Measurements from ENCODE around the gene FBXL17. TPM values are rescaled to one million over a fixed set of nuclear protein-coding genes. Genes with fewer than 3 reads are reported as not detected.

Gene FBXL17
- total RNA-seq, 1 donor from 2014 or later = 4.2 TPM

DNA sequence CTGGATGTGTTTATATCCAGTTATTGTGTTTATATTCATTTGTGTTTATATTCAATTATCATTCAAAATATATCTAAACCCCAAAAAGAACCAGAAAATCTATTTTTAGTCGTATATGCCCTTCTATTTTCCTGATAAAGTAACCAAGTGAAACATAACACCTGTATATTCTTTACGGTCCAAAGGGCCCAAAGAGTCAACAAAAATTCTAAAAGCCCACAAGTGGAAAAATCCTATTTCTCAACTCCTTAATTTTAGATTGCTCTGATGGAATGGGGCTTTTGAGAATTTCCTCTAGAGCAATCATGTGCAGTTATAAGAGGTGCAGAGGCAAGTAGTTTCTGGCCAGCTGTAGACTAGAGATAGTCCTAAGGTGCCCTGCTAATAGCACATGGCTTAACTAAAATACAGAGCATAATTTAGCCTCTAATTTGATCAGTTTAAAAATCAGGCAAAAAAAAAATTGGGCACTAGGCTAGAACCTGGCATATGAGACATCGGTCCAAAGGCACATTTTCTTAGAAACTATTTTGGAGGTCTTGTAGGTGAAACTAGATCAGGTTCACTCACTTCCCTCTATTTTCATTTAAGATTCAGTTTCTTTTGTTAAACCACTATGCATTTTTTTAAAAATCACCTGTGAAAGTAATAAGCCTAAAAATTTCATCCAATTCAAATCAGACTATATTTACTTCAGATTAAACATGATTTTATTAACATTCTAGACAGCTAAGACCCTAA lies 256.0 kb downstream of the FBXL17 start:
- H3K4me3 ChIP-seq (ENCODE audit: low read depth, low read length) = no peak overlapping the region
- TF ChIP-seq CTCF (conservative IDR thresholded peaks at IDR 0.05; ENCODE audit: low read depth, low read length) = no peak
- no peak for DNase-seq (ENCODE audit: low read depth)

DNA sequence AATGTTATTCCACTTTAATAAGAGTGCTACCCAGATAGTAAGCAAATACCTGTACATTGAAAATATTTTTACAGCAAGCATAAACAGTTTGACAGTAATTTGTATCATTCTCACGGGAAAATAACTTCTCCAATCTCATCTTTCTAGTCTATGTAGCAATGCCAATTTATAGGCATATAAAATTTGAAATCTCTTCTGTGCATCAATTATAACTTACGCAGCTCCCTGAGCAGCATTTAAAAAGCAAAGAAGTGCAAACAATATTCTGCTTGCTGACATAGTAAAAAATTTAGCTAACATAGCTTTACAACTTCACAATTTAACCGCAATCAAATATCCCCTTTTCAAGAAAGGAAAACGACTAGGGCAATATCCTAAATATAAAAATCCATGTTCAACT lies 257.3 kb downstream of the FBXL17 start:
- no peak for TF ChIP-seq CTCF (conservative IDR thresholded peaks at IDR 0.05; ENCODE audit: low read depth, low read length)
- no peak for DNase-seq (ENCODE audit: low read depth)
- H3K4me3 ChIP-seq (ENCODE audit: low read depth, low read length) = no peak overlapping the region

DNA sequence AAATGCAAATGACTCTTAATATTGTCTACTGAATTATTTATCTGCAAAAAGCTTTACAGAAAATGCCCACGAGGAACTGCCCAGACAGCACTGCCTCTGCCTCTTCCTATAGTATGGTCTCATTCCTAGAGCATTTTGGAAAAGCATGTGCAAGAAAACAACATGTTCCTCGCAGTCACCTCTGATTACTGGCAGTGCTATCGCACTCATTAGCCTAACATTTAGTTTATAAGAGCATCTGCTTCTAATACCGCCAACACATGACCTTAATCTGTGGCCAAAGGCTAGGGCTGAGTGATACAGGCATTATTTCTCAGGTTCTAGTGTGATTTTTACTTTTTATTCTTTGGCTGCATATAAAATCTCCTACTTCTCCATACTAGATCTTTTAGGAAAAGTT lies 259.2 kb downstream of the FBXL17 start:
- no peak overlapping the region for H3K4me3 ChIP-seq (ENCODE audit: low read depth, low read length)
- TF ChIP-seq CTCF (conservative IDR thresholded peaks at IDR 0.05; ENCODE audit: low read depth, low read length) = no peak
- DNase-seq (ENCODE audit: low read depth) = no peak

DNA sequence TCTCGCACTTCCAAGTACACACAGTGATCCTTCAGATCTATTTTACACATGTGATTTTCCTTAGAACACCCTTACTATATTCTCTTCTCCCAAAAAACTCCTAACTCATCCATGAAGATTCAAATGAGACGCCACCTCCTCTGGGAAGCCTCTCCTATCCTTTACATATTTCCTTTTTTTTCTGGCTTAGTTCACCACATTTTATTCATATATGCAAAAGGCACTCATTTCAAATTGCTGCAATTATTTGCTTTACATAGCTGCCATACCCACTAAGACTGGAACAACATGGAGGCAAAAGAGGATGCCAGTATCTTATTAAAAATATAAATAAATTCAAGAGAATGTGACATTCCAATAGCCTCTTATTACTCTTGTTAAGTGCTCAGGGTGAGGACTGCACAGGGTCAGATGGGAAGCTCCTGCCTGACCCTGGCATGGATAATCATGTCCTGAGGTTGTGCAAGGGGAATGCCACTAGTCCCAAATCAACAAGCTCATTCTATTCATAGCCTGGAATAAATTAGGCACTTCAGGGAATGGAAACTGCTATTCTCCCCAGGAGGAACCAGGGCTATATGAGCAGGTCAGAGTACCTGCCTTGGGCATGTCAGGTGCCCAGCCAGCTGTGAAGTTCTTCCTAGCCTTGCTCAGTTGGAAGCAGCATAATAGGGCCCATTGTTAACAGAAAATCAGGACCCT lies 262.9 kb downstream of the FBXL17 start:
- TF ChIP-seq CTCF (conservative IDR thresholded peaks at IDR 0.05; ENCODE audit: low read depth, low read length) = no peak
- H3K4me3 ChIP-seq (ENCODE audit: low read depth, low read length) = no peak overlapping the region
- no peak for DNase-seq (ENCODE audit: low read depth)

DNA sequence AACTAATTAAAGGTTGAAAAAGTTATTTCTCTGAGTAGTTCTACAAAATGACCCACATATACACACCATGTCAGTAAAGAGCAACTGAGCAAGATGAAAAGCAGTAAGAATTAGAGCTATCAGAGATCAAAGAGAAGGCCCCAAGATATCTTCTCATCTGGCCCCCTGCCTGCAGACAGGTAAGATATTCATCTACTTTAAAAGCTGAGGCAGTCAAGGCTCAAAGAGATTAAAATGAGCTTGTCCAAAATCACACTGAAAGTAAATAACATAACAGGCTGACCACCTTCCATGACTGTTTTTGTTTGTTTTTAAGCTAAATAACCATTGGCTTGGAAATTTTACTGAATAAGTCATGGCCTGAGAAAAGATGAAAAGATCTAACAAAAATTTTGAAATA lies 266.2 kb downstream of the FBXL17 start:
- H3K4me3 ChIP-seq (ENCODE audit: low read depth, low read length) = no peak overlapping the region
- no peak for TF ChIP-seq CTCF (conservative IDR thresholded peaks at IDR 0.05; ENCODE audit: low read depth, low read length)
- no peak for DNase-seq (ENCODE audit: low read depth)

- no peak overlapping the region for H3K4me3 ChIP-seq (ENCODE audit: low read depth, low read length)
- no peak for TF ChIP-seq CTCF (conservative IDR thresholded peaks at IDR 0.05; ENCODE audit: low read depth, low read length)
- DNase-seq (ENCODE audit: low read depth) = no peak
These were observed 267.9 kb downstream of the FBXL17 start for GRCh38 chr5:108113950-108114349.

Measured in epithelial cell of proximal tubule (primary cell).